HG03442 (cell line): ENCODE data around the gene FLOT1.
A peak's percentile ranks its signal among the peaks of the same experiment; 100 is the strongest.
"Not testable (repeated sequence)": the region's sequence is repeated elsewhere in the genome, so short reads cannot be mapped to it uniquely, and the experiment has no call there.

Experiments
- ATAC-seq: cut with Tn5 transposase; IDR thresholded peaks from one replicate; pipeline ENCODE4 v1.9.1; 2021; ENCODE audit warnings: mild to moderate bottlenecking, moderate library complexity; ENCODE audit not compliant: unreplicated experiment

FLOT1 gene

DNA sequence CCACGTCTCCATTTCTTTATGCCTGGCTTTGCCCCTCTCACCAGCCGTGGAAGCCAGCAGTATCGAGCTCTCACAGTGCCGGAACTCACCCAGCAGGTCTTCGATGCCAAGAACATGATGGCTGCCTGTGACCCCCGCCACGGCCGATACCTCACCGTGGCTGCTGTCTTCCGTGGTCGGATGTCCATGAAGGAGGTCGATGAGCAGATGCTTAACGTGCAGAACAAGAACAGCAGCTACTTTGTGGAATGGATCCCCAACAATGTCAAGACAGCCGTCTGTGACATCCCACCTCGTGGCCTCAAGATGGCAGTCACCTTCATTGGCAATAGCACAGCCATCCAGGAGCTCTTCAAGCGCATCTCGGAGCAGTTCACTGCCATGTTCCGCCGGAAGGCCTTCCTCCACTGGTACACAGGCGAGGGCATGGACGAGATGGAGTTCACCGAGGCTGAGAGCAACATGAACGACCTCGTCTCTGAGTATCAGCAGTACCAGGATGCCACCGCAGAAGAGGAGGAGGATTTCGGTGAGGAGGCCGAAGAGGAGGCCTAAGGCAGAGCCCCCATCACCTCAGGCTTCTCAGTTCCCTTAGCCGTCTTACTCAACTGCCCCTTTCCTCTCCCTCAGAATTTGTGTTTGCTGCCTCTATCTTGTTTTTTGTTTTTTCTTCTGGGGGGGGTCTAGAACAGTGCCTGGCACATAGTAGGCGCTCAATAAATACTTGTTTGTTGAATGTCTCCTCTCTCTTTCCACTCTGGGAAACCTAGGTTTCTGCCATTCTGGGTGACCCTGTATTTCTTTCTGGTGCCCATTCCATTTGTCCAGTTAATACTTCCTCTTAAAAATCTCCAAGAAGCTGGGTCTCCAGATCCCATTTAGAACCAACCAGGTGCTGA is 18.4 kb downstream of the FLOT1 start:
- ATAC-seq = not testable (repeated sequence)

DNA sequence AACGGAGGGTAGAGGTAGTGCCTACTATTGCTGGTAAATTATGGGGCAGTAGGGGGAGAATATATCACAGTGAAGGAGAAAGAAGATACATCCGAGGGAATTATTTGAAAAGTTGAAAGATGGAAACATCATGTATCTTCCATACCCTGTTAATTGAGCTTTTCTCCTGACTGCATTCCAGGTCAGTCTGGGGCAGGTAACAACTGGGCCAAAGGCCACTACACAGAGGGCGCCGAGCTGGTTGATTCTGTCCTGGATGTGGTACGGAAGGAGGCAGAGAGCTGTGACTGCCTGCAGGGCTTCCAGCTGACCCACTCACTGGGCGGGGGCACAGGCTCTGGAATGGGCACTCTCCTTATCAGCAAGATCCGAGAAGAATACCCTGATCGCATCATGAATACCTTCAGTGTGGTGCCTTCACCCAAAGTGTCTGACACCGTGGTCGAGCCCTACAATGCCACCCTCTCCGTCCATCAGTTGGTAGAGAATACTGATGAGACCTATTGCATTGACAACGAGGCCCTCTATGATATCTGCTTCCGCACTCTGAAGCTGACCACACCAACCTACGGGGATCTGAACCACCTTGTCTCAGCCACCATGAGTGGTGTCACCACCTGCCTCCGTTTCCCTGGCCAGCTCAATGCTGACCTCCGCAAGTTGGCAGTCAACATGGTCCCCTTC is 19.2 kb downstream of the FLOT1 start:
- not testable (repeated sequence) for ATAC-seq

DNA sequence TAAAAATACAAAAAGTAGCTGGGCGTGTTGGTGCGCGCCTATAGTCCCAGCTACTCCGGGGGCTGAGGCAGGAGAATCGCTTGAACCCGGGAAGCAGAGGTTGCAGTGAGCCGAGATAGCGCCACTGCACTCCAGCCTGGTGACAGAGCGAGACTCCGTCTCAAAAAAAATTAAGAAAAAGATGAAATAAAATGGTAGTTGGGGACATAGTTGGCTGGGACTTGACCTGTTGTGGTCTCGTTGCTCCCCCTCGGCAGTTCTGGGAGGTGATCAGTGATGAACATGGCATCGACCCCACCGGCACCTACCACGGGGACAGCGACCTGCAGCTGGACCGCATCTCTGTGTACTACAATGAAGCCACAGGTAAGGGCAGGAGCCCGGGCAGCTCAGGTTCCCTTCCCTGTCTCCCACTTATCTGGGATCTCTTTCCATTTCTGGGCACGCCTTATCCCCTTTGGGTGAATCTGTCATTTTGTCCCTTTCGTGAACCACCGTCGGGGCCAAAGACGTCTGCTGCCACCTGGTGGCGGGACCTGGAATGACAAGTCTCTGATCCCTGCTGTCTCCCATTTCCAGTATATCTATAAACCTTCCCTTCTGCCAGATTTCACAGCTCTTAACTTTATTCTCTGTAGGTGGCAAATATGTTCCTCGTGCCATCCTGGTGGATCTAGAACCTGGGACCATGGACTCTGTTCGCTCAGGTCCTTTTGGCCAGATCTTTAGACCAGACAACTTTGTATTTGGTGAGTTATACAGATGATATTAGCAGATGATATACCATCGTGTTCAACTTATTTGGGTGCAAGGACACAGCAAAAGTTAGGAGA is 20.0 kb downstream of the FLOT1 start:
- ATAC-seq = no peak

DNA sequence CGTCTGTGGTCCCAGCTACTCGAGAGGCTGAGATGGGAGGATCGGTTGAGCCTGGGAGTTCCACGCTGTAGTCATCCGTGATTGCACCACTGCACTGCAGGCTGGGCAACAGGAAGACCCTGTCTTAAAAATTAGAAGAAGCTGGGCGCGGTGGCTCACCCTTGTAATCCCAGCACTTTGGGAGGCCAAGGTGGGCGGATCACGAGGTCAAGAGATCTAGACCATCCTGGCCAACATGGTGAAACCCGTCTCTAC is 20.5 kb downstream of the FLOT1 start:
- not testable (repeated sequence) for ATAC-seq

DNA sequence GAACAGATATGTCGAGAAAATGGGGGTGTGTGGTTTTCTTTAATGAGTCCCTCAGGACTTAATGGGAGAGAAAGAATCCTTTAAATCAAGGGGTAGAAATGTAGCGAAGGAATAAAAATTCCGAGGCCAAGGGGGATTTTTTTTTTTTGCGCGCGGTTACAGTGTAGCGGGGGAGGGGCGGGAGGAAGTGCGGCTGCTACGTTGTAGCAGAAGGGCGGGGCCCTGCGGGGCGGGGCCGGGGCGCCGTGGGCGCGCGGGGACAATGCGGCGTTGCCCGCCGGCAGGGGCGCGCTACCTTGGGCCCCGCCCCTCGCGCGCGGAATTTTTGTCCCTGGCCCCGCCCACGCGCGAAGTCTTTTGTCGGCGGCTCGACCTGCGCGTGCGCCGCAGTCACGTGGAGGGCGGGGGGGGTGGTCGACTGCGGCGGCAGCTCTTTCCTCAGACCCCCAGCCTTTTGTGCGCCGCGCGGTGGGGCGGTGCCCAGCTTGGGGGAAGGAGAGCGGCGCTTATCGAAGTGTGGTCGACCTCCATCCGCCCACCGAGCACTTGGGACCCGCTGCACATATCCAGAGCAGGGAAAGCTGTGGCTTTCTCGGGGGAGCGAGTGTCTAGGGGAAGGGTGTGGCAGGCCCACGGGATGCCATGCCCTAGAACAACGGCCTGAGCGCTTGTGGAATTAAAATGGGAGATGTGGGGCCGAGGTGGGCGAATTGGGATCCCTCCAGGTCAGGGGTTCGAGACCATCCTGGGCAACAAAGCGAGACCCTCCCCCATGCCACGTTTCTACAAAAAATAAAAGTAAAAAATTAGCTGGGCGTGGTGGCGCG is 21.1 kb downstream of the FLOT1 start:
- no peak for ATAC-seq

DNA sequence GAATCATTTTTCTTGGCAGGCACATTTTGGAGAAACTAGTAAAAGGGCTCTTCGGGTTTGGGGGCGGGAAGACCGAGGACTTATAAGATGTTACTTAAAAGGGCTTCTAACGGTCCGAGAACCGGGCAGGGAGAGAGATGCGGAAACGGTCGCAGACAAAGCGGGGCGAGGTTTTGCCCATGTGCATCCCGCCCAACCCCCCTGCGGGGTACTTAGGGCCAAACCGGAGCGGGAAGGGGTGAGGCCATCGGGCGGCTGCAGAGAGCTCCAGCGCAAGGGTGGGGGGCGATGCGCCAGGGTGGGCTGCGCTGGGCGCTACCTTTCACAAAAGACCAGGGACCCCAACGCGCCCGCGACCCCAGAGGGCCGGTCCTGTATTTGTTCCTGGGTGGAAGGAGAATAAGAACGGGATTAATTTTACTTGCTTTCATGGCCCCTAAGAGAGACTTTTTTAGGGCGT is 21.7 kb downstream of the FLOT1 start:
- no peak for ATAC-seq

DNA sequence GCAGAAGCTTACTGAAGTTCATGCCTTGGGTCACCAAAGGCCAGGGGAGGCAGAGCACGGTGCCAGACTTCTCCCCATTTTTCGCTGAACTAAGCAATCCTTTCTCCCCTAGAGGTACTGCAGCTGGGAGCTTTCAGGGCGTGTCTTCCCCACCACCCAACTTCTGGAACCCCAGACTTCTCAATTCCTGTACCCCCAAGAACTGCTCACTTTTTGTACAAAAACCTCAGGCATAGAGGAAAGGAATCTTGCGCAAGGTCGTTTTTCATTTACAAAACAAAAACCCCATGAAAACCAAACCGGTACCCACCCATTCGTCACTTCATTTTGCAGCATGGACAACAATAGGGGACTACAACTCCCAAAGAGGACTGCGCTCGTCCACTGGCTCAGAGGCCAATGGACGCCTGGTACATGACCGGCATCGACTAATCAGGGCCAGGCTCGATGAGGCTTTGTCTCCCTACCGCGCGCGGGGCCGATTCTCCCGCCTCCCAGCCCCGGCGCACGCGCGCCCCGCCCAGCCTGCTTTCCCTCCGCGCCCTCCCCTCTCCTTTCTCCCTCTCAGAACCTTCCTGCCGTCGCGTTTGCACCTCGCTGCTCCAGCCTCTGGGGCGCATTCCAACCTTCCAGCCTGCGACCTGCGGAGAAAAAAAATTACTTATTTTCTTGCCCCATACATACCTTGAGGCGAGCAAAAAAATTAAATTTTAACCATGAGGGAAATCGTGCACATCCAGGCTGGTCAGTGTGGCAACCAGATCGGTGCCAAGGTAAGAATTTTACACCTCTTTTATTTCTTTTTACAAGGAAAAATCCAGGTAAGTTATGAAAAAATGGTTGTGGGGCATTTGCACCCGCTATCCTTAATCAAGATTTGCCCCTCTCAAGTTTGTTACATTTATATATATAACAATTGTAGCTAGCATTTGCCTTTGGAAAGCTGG is 22.4 kb downstream of the FLOT1 start, which contains the start of gene TUBB:
Gene TUBB (plus strand): TSS at position 562 of the 947 bp plus-strand sequence. CDS start 155 bp downstream, at position 717.
- ATAC-seq = peak; percentile 34

DNA sequence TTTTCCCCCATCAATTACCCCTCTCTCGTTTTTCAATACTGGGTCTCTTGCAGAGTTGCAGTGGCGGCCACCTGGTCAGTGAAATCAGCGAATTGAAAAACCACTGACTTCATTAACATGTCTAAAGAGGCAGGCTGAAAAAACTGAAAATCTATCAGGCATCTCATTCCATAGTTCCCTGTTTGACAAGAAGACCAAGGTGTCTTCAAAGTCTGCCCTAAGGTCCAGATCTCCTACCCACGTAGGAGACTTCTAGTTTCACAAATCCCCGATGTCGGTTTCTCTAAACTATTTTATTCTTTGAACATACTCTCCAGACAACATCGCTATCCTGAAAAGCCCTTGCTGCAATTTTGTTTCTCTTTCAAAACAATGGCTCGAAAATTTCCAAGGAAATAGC is 23.1 kb downstream of the FLOT1 start:
- ATAC-seq = no peak

DNA sequence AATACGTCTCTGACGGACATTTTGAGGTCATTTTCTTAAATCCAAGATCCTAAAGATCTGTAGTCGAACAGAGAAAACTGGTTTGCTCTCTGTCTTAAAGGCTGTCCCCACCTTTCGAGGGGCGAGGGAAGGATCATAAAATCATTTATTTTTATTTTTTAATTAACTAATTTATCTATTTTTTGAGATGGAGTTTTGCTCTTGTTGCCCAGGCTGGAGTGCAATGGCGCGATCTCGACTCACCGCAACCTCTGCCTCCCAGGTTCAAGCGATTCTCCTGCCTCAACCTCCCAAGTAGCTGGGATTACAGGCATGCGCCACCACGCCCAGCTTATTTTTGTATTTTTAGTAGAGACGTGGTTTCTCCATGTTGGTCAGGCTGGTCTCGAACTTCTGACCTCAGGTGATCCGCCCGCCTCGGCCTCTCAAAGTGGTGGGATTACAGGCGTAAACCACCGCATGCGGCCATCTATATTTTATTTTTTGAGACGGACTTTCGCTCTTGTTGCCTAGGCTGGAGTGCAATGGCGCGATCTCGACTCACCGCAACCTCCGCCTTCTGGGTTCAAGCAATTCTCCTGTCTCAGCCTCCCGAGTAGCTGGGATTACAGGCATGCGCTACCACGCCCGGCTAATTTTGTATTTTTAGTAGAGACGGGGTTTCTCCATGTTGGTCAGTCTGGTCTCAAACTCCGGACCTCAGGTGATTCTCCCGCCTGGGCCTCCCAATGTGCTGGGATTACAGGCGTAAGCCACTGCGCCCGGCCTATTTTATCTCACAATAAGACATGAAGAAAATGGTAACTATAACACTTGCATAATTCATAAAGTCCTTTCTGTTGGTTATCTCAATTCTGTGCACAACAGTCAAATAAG is 24.4 kb downstream of the FLOT1 start:
- ATAC-seq = not testable (repeated sequence)

DNA sequence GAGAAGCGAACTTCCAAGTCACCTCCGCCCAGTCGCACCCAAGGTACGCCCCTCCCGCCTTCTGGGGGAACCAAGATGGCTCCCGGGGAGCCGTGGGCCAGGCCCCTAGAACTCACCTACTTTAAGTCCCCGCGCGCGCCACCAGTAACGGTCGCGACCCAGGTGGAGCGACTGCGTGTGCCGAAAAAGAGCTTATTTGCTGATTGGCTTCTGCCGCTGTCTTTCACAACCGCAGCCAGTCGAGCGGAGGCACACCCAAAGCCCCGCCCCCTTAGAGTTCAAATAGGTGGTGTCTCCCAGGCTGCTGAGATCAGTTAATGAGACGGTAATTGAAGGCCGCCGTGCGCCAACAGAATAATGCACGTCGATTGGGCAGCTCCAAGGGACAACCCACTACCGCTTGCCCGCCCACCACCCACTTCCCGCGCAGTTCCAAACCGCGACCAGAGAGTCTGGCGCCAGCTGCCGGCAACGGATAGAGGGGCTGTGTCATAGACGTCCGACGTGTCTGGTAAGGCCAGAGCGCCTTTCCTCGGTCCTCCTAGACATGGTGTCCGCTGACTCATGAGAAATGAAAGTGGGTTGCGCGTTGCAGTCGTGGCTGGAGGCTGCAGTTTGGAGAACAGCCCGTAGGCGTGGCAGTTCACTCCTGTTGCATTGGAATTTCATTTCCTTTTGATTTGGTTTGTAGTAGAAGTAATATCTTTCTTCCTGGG is 25.2 kb downstream of the FLOT1 start, which contains the start of gene MDC1:
Gene MDC1 (minus strand): TSS at position 153 of the 716 bp plus-strand sequence. CDS start 2,106 bp downstream, outside the sequence.
- peak; percentile 67 for ATAC-seq

DNA sequence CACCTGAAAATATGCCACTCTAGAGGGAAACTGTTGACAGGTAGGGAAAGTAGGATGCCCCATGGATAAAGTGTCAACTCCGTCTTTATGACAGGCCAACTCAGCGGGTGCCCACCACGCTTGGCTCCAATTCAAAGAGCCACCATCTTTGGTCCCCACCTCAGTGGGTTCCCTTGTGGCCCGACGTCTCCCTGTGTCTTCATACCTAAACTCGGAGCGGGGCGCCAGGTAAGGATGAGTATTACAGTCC is 25.7 kb downstream of the FLOT1 start:
- no peak for ATAC-seq

DNA sequence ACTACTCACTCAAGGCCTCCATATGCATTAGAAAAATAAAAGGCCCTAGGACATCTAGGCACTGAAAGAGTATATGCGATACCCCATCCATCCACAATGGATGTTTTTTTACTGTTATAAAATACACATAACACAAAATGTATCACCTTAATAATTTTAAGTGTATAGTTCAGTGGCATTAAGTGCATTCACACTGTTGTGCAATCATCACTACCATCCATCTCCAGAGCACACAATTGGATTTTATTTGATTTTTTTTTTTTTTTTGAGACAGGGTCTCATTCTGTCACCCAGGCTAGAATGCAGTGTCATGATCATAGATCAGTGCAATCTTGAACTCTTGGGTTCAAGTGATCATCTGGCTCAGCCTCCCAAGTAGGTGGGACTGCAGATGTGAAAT is 28.2 kb downstream of the FLOT1 start:
- no peak for ATAC-seq

DNA sequence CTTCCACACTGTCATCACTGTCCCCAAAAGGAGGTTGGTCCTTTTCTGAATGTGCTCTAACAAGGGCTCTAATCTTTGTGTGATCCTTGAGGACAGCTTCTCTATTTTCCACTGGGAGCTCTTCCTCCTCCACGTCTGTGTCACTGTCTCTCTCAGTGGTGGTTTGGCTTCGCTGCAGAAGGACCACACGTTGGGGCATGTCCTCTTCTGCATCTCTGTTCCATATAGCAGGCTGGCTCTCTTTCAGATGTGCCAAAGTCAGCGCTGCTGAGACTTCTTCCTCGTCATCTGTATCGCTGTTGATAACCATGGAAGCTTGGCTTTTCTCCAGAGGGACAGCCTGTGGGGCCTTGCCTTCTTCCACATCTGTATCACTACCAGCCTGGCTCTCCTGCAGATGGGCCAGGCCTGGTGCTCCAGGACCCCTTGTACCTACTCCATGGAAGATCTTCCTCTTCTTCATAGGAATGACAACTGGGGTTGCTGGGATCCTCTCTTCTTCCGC is 30.0 kb downstream of the FLOT1 start:
- no peak for ATAC-seq

DNA sequence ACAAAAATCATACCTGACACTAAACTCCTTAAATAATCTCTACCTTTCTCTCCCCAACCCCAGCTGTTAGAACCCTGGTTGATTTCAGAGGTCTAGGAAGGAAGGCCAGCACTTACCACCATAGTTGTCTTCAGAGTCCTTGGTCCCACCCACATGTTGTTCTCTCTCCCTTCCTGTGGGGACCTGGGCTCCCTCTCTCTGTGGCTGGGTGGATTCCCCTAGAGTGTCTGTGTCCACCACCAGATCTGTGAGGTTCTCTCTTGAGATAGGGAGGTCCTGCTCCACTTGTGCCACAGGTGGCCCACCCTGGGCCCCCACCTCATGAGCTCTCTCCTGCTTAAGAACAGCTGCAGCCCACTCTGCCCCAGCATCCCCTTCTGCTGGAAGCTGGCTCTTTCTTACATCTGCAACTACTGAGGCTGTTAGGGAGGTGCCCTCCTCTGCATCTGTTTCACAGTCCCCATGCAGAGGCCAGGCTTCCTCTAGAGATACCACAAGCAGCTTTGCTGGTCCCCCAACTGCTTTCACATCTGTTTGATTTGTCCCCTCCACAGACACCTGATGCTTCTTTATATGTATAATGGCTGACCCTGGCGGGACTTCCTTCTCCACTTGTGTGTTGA is 30.6 kb downstream of the FLOT1 start:
- no peak for ATAC-seq

DNA sequence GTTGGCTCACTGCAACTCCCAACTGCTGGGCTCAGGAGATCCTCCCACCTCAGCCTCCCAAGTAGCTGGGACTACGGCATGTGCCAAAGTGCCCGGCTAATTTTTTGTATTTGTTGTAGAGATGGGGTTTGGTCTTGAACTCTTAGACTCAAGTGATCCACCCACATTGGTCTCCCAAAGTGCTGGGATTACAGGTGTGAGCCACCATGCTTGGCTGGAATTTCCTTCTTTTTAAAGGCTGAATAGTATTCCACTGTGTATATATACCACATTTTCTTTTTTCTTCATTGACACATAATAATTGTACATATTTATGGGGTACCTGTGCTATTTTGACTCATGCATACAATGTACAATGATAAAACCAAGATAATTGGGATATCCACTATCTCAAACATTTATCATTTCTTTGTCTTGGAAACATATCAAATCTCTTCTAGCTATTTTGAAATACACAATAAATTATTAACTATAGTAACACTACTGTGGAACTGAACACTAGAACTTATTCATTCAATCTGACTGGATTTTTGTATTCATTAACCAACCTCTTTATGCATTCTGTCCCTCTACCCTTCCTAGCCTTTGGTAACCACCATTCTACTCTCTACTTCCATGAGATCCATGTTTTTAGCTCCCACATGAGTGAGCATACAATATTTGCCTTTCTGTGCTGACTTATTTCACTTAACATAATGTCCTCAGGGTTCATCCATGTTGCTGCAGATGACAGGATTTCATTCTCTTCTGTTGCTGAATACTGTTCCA is 33.2 kb downstream of the FLOT1 start:
- ATAC-seq = no peak

DNA sequence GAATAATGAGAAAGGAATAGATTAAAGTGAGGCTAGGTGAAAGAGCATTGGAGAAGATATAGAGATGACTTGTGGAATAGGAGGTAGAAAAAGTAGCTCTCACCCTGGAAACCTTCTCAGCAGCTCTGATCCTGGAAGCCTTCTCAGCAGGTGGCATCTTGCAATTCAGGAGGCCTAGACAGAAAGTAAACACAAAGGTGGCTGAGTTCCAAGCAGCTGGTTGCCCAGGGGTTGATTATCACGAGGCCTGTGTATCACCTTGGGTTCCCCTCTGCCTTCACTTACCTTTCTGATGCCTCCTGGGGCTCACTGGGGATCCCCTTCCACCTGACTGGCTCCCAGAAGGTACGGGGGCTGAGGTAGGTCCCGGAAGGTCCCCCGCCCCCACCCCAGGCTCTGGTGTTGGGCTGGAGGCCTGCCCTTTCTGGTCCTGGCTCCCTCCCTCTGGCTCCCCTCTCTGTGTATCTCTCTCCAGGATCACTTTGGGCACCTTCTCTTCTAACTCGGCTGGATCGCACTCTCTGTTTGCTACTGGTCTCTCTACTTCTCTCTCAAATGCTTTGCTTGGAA is 35.1 kb downstream of the FLOT1 start:
- no peak for ATAC-seq
